Gastrocnemius medialis (tissue), 4 donors: ENCODE measurements around the gene OPN1SW. TPM values are rescaled to one million over a fixed set of nuclear protein-coding genes. Genes with fewer than 3 reads are reported as not detected.

Experiments used
- ATAC-seq, 2 donors: fragments of 150-250 bp; one replicate each; pipeline ENCODE4 v1.9.1; 2016
- DNase-seq, 2 donors: peaks; one replicate each; pipeline ENCODE4 v3.0.0-alpha.2; 2019
- H3K27ac ChIP-seq, 4 donors: fragments of 200-600 bp; sonication (generic); 1 replicate in 1 of 4; 2 replicates in 3 of 4; pipeline ENCODE4 v1.5.1; 2016 to 2018; ENCODE audit warnings: mild to moderate bottlenecking in 2 of 4, moderate library complexity in 1 of 4
- H3K27me3 ChIP-seq, 3 donors: fragments of 200-600 bp; sonication (generic) in 2 of 3; 1 replicate in 1 of 3; 2 replicates in 2 of 3; pipeline versions ENCODE4 v1.5.1 to v1.6.0; 2016 to 2019; ENCODE audit warnings: mild to moderate bottlenecking in 1 of 3, moderate library complexity in 1 of 3
- H3K36me3 ChIP-seq, 2 donors: fragments of 200-600 bp; sonication (generic) in 1 of 2; one replicate each; pipeline ENCODE4 v1.5.1; 2017 to 2018
- H3K4me1 ChIP-seq, 2 donors: fragments of 200-600 bp; sonication (generic) in 1 of 2; one replicate each; pipeline ENCODE4 v1.5.1; 2016 to 2017; ENCODE audit warnings: mild to moderate bottlenecking in 2 of 2
- H3K4me3 ChIP-seq, 4 donors: fragments of 200-600 bp; sonication (generic) in 3 of 4; 1 replicate in 1 of 4; 2 replicates in 3 of 4; pipeline ENCODE4 v1.5.1; 2016 to 2019; ENCODE audit warnings: mild to moderate bottlenecking in 2 of 4
- H3K9me3 ChIP-seq, 3 donors: fragments of 200-600 bp; sonication (generic) in 2 of 3; 1 replicate in 1 of 3; 2 replicates in 2 of 3; pipeline ENCODE4 v1.5.1; 2016 to 2019
- POLR2A ChIP-seq, 2 donors: fragments of 450-650 bp; IDR thresholded peaks; one replicate each; pipeline ENCODE4 v1.6.1; 2017; ENCODE audit warnings: antibody characterized with exemption in 2 of 2, mild to moderate bottlenecking in 2 of 2, moderate library complexity in 2 of 2
- in situ Hi-C, 4 donors: fragments of 200-750 bp; cut with MboI; loops; one replicate each; pipeline versions ENCODE4 v1.15.0 to v1.8.0; 2017; ENCODE audit warnings: low sequenced_read_pairs in 4 of 4
- intact Hi-C: fragments of 100-400 bp; cut with DNase I; formaldehyde crosslinking; loops from one replicate; pipeline ENCODE4 v1.15.1; 2023; ENCODE audit warnings: low total_unique reads
- total RNA-seq, 4 donors: library from RNA; depleted of rRNA; stranded (reverse); fragments of >200 nt; gene quantifications; one replicate each; pipeline versions ENCODE4 v1.1.0 to v1.2.3, GENCODE V29; 2016
- TF ChIP-seq, protein P1 (sequence below), 5 experiments: fragments of 450-650 bp in 3 of 5; fragments of 200-600 bp in 2 of 5; sonication (generic) in 2 of 5; IDR thresholded peaks in 4 of 5; conservative IDR thresholded peaks in 1 of 5; 1 replicate in 4 of 5; 2 replicates in 1 of 5; pipeline ENCODE4 v1.5.1; 2016 to 2019; ENCODE audit warnings: antibody characterized with exemption in 5 of 5, mild to moderate bottlenecking in 3 of 5, moderate library complexity in 3 of 5

OPN1SW gene
- total RNA-seq, 4 donors from 2014 or later: not detected

DNA sequence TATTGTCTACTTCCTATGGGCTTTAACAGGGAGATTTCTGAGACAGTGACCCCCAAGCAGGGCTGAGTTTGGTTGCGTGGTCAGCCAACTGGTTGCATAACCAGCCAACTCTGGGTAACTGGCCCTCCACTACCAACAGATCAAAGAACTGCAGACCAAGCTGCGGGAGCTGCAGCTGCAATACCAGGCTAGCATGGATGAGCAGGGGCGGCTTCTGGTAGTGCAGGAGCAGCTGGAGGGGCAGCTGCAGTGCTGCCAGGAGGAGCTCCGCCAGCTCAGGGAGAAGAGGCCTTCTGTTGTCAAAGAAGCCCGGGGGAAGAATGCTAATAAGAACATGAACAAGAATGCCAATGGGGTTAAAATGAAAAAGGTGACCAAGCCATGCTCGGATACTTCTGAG, 38.9 kb upstream of the OPN1SW start:
- no peaks in the 10 kb centered on the region for H3K36me3 ChIP-seq
- intact Hi-C loops: no loop called here
- TF ChIP-seq, protein P1, sequence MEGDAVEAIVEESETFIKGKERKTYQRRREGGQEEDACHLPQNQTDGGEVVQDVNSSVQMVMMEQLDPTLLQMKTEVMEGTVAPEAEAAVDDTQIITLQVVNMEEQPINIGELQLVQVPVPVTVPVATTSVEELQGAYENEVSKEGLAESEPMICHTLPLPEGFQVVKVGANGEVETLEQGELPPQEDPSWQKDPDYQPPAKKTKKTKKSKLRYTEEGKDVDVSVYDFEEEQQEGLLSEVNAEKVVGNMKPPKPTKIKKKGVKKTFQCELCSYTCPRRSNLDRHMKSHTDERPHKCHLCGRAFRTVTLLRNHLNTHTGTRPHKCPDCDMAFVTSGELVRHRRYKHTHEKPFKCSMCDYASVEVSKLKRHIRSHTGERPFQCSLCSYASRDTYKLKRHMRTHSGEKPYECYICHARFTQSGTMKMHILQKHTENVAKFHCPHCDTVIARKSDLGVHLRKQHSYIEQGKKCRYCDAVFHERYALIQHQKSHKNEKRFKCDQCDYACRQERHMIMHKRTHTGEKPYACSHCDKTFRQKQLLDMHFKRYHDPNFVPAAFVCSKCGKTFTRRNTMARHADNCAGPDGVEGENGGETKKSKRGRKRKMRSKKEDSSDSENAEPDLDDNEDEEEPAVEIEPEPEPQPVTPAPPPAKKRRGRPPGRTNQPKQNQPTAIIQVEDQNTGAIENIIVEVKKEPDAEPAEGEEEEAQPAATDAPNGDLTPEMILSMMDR (IDR thresholded peaks at IDR 0.05 in 4 of 5, conservative IDR thresholded peaks at IDR 0.05 in 1 of 5): no peak
- no peak for TF ChIP-seq POLR2A (IDR thresholded peaks at IDR 0.05)
- no peaks in the 10 kb centered on the region for H3K9me3 ChIP-seq
- no peak for ATAC-seq
- H3K4me1 ChIP-seq: peaks cover 36 to 44% of the 10 kb centered on the region in 2 donors
- H3K27me3 ChIP-seq: no peaks in the 10 kb centered on the region
- in situ Hi-C loops: no loop called here
- DNase-seq: no peak
- no peak overlapping the region for H3K27ac ChIP-seq
- no peak overlapping the region for H3K4me3 ChIP-seq

DNA sequence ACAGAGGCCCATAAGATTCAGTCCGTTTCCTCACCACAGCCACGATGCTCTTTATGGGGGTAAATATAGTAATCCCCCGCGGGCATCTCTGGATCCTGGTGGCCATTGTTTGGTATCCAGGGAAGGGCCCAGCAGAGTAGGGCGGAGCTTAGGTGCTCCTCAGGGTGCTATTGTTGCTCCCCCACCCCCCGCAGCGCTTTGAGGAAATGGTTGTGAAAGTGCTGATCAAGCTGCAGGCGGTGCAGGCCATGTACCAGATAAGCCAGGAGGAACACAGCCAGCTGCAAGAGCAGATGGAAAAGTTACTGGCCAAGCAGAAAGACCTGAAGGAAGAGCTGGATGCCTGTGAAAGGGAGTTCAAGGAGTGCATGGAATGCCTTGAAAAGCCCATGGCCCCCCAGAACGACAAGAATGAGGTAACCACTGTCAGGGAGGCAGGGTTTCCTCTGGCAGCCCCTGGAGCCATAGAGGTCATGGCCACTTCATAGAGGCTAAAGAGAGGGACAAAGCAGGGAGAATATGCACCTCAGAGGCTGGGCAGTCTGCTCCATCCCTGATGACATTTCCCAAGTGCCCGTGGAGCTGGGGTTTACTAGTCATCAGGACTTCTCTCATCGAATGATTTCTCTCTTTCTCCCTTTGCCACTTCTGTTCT, 37.0 kb upstream of the OPN1SW start:
- H3K4me1 ChIP-seq: peaks cover 36 to 45% of the 10 kb centered on the region in 2 donors
- TF ChIP-seq, protein P1 (IDR thresholded peaks at IDR 0.05 in 4 of 5, conservative IDR thresholded peaks at IDR 0.05 in 1 of 5): no peak
- TF ChIP-seq POLR2A (IDR thresholded peaks at IDR 0.05): no peak
- H3K4me3 ChIP-seq: no peak overlapping the region
- H3K36me3 ChIP-seq: no peaks in the 10 kb centered on the region
- no peaks in the 10 kb centered on the region for H3K9me3 ChIP-seq
- intact Hi-C loops (no loop called here), in situ Hi-C loops (no loop called here)
- ATAC-seq (peak in 1 of 2 donors; percentile 57), DNase-seq (peak in 1 of 2 donors; percentile 65)
- no peaks in the 10 kb centered on the region for H3K27me3 ChIP-seq
- peak overlapping the region in 3 of 4 donors; percentile 0 to 87 (median 73) for H3K27ac ChIP-seq

DNA sequence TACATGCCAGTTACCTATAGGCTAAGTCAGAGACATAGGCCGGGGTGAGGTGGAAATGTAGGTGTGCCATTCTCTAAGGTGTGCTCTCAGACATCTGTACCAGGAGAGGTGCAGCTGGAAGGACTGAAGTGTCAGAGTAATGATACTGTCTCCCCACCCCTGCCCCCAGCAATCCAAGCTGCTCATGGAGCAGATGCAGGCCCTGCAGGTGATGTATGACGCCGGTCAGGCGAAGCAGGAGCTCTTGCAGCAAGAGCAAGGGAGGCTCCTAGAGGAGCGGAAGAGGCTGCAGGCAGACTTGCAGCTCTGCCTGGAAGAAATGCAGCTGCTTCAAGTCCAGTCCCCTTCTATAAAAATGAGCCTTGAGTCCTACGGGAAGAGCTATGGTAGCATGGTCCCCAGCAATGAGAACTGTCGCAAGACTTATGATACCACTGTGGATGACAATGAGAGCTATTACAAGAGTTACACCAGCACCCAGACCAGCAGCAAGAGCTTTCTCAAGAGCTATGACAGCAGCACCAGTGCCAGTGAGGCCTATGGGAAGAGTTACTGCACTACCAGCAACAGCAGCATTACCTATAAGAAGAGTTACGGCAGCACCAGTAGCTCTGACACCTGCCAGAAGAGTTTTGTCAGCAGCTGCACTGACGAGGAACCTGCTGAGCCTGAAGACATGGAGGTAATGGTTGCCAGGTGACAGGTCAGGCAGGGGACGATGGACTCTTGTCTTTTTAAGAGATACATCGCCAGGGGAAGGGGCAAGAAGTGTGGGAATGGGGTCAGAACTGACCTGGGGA, 36.2 kb upstream of the OPN1SW start:
- in situ Hi-C loops: no loop called here
- no peak for DNase-seq
- H3K4me3 ChIP-seq: no peak overlapping the region

DNA sequence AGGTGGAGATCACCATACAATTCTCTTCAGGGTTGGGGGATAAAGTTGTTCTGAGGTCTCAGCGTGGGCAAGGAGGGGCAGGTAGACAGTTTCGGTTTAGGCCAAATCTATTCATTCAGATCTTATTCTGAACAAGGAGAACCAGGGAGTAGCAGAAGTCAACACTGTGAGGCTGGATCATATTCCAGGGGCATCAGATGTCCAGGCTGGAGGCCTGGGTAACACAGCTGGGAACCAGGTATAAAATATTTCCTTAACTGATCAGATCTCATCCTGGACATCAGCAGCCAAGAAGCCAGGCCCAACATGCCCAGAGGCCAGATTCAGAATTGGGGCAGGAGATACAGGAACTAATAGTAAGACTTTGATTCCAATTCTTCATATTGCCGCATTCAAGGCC, 35.4 kb upstream of the OPN1SW start:
- Histone ChIP-seq H3K4me1 (peaks cover 28 to 38% of the 10 kb centered on the region in 2 donors), H3K9me3 (no peaks in the 10 kb centered on the region), H3K27ac (peak overlapping the region; percentile 18 to 87 (median 72)), H3K36me3 (no peaks in the 10 kb centered on the region), H3K27me3 (no peaks in the 10 kb centered on the region), H3K4me3 (no peak overlapping the region)
- in situ Hi-C loops (no loop called here), intact Hi-C loops (no loop called here)
- peak; percentile 68 to 86 for ATAC-seq
- TF ChIP-seq POLR2A (IDR thresholded peaks at IDR 0.05): no peak
- TF ChIP-seq, protein P1 (IDR thresholded peaks at IDR 0.05 in 4 of 5, conservative IDR thresholded peaks at IDR 0.05 in 1 of 5): no peak
- DNase-seq: no peak

More for the DNA sequence above, 36.2 kb upstream of the OPN1SW start:
- Histone ChIP-seq H3K36me3 (no peaks in the 10 kb centered on the region), H3K4me1 (peaks cover 35 to 41% of the 10 kb centered on the region in 2 donors), H3K9me3 (no peaks in the 10 kb centered on the region), H3K27ac (peak overlapping the region in 3 of 4 donors; percentile 72 to 87 (median 73)), H3K27me3 (no peaks in the 10 kb centered on the region)
- TF ChIP-seq, protein P1 (IDR thresholded peaks at IDR 0.05 in 4 of 5, conservative IDR thresholded peaks at IDR 0.05 in 1 of 5): no peak
- no peak for TF ChIP-seq POLR2A (IDR thresholded peaks at IDR 0.05)
- peak in 1 of 2 donors; percentile 9 for ATAC-seq
- intact Hi-C loops: no loop called here
